ENCODE results near the gene TRMT1L. TPM values are rescaled to one million over a fixed set of nuclear protein-coding genes. Genes with fewer than 3 reads are reported as not detected.
"Not testable (repeated sequence)": the region's sequence is repeated elsewhere in the genome, so short reads cannot be mapped to it uniquely, and the experiment has no call there.

The TRMT1L gene
- 15.1 TPM for polyA plus RNA-seq (ENCODE audit: insufficient read length)

GRCh38 chr1:185156854-185157598, at the start of gene TRMT1L, which contains the start of gene SWT1:
Gene TRMT1L (minus strand): TSS chr1:185156953. CDS start chr1:185156712, 241 bp downstream.
Gene SWT1 (plus strand): TSS chr1:185157167. CDS start chr1:185160842, 3,675 bp downstream.
- DNase-seq (ENCODE audit: low read depth) = peak; percentile 98

- no peak for DNase-seq (ENCODE audit: low read depth)
Measured at GRCh38 chr1:185200889-185201288, 44.1 kb upstream of the TRMT1L start.

- not testable (repeated sequence) for DNase-seq (ENCODE audit: low read depth)
Measured at GRCh38 chr1:185198712-185199111, 42.0 kb upstream of the TRMT1L start.

GRCh38 chr1:185193756-185194155, 37.0 kb upstream of the TRMT1L start:
- no peak for DNase-seq (ENCODE audit: low read depth)

- DNase-seq (ENCODE audit: low read depth) = peak; percentile 44
Measured at GRCh38 chr1:185170291-185170848, 13.6 kb upstream of the TRMT1L start.

- no peak for DNase-seq (ENCODE audit: low read depth)
Measured at GRCh38 chr1:185166106-185166505, 9.4 kb upstream of the TRMT1L start.

- DNase-seq (ENCODE audit: low read depth) = no peak
Measured at GRCh38 chr1:185162491-185162890, 5.7 kb upstream of the TRMT1L start.

- DNase-seq (ENCODE audit: low read depth) = no peak
Measured at GRCh38 chr1:185159966-185160365, 3.2 kb upstream of the TRMT1L start.

- DNase-seq (ENCODE audit: low read depth) = no peak
Measured at GRCh38 chr1:185158800-185159199, 2.0 kb upstream of the TRMT1L start.

GRCh38 chr1:185157599-185158412, 1.1 kb upstream of the TRMT1L start:
- no peak for DNase-seq (ENCODE audit: low read depth)

GRCh38 chr1:185156288-185156853, 382 bp downstream of the TRMT1L start:
- no peak for DNase-seq (ENCODE audit: low read depth)

GRCh38 chr1:185155600-185156287, 1.0 kb downstream of the TRMT1L start:
- DNase-seq (ENCODE audit: low read depth) = no peak

- DNase-seq (ENCODE audit: low read depth) = no peak
Measured at GRCh38 chr1:185154912-185155513, 1.7 kb downstream of the TRMT1L start.

- no peak for DNase-seq (ENCODE audit: low read depth)
Measured at GRCh38 chr1:185152187-185152767, 4.5 kb downstream of the TRMT1L start.

GRCh38 chr1:185151215-185151614, 5.5 kb downstream of the TRMT1L start:
- DNase-seq (ENCODE audit: low read depth) = no peak

GRCh38 chr1:185144233-185144632, 12.5 kb downstream of the TRMT1L start:
- DNase-seq (ENCODE audit: low read depth) = no peak

- no peak for DNase-seq (ENCODE audit: low read depth)
Measured at GRCh38 chr1:185139246-185139645, 17.5 kb downstream of the TRMT1L start.

GRCh38 chr1:185137896-185138545, 18.7 kb downstream of the TRMT1L start:
- no peak for DNase-seq (ENCODE audit: low read depth)

- no peak for DNase-seq (ENCODE audit: low read depth)
Measured at GRCh38 chr1:185132534-185132933, 24.2 kb downstream of the TRMT1L start.

- no peak for DNase-seq (ENCODE audit: low read depth)
Measured at GRCh38 chr1:185129708-185130107, 27.0 kb downstream of the TRMT1L start.
